Measurements from ENCODE around the gene CEACAM1. TPM values are rescaled to one million over a fixed set of nuclear protein-coding genes. Genes with fewer than 3 reads are reported as not detected.
"Not testable (repeated sequence)": the region's sequence is repeated elsewhere in the genome, so short reads cannot be mapped to it uniquely, and the experiment has no call there.

Gene CEACAM1
- polyA plus RNA-seq, 1 donor (not counting 4 experiments of a cell fraction or from before 2014, with no cell fraction given): 2.2 TPM

GRCh38 chr19:42508892-42509444, 19.3 kb downstream of the CEACAM1 start:
- TF ChIP-seq EZH2 (IDR thresholded peaks at IDR 0.05; ENCODE audit: low read length) (no peak), CTCF (optimal IDR thresholded peaks at IDR 0.05 in 1 of 3, IDR thresholded peaks at IDR 0.05 in 1 of 3, conservative IDR thresholded peaks at IDR 0.05 in 1 of 3; ENCODE audit: extremely low read depth in 1 of 3, insufficient read depth in 2 of 3, low read length in 3 of 3) (no peak)
- Histone ChIP-seq H3K27ac (ENCODE audit: control insufficient read depth, insufficient read depth, low read length) (no peak overlapping the region), H2AFZ (ENCODE audit: control insufficient read depth, low read length) (no peak overlapping the region), H3K4me2 (ENCODE audit: control insufficient read depth, extremely low read depth, insufficient read depth, low read depth, low read length) (no peak overlapping the region), H3K4me1 (ENCODE audit: control insufficient read depth, extremely low read depth, insufficient read depth, low read length) (no peaks in the 10 kb centered on the region), H3K36me3 (ENCODE audit: control insufficient read depth in 2 of 2, extremely low read depth in 1 of 2, insufficient read depth in 2 of 2, low read length in 2 of 2) (no peaks in the 10 kb centered on the region), H3K9me1 (ENCODE audit: control insufficient read depth, extremely low read depth, insufficient read depth, low read length) (no peaks in the 10 kb centered on the region), H3K79me2 (ENCODE audit: control insufficient read depth, insufficient read depth, low read length) (no peaks in the 10 kb centered on the region), H3K9ac (ENCODE audit: control insufficient read depth, extremely low read depth, insufficient read depth, low read length) (no peak overlapping the region), H3K4me3 (ENCODE audit: control insufficient read depth in 2 of 3, extremely low read depth in 1 of 3, insufficient read depth in 2 of 3, low read depth in 1 of 3, low read length in 3 of 3) (no peak overlapping the region), H3K27me3 (ENCODE audit: control insufficient read depth, extremely low read depth, insufficient read depth, low read length) (no peaks in the 10 kb centered on the region), H3K9me3 (ENCODE audit: control insufficient read depth, low read depth, low read length) (no peaks in the 10 kb centered on the region), H4K20me1 (ENCODE audit: control insufficient read depth, extremely low read depth, insufficient read depth, low read length) (no peaks in the 10 kb centered on the region)
- dilution Hi-C loops (cut with MboI; ENCODE audit: extremely low pct_ligation_motif_present, low sequenced_read_pairs): no loop called here
- FAIRE-seq (no peak), DNase-seq (ENCODE audit: low read depth, low spot score) (no peak)

GRCh38 chr19:42505066-42505465, 23.2 kb downstream of the CEACAM1 start:
- Histone ChIP-seq H3K27me3 (ENCODE audit: control insufficient read depth, extremely low read depth, insufficient read depth, low read length) (no peaks in the 10 kb centered on the region), H3K27ac (ENCODE audit: control insufficient read depth, insufficient read depth, low read length) (no peak overlapping the region), H3K9me1 (ENCODE audit: control insufficient read depth, extremely low read depth, insufficient read depth, low read length) (no peaks in the 10 kb centered on the region), H2AFZ (ENCODE audit: control insufficient read depth, low read length) (no peak overlapping the region), H4K20me1 (ENCODE audit: control insufficient read depth, extremely low read depth, insufficient read depth, low read length) (no peaks in the 10 kb centered on the region), H3K9me3 (ENCODE audit: control insufficient read depth, low read depth, low read length) (no peaks in the 10 kb centered on the region), H3K36me3 (ENCODE audit: control insufficient read depth in 2 of 2, extremely low read depth in 1 of 2, insufficient read depth in 2 of 2, low read length in 2 of 2) (no peaks in the 10 kb centered on the region), H3K4me3 (ENCODE audit: control insufficient read depth in 2 of 3, extremely low read depth in 1 of 3, insufficient read depth in 2 of 3, low read depth in 1 of 3, low read length in 3 of 3) (no peak overlapping the region), H3K9ac (ENCODE audit: control insufficient read depth, extremely low read depth, insufficient read depth, low read length) (no peak overlapping the region), H3K79me2 (ENCODE audit: control insufficient read depth, insufficient read depth, low read length) (no peaks in the 10 kb centered on the region), H3K4me1 (ENCODE audit: control insufficient read depth, extremely low read depth, insufficient read depth, low read length) (no peaks in the 10 kb centered on the region), H3K4me2 (ENCODE audit: control insufficient read depth, extremely low read depth, insufficient read depth, low read depth, low read length) (no peak overlapping the region)
- DNase-seq (ENCODE audit: low read depth, low spot score) (no peak), FAIRE-seq (no peak)
- TF ChIP-seq EZH2 (IDR thresholded peaks at IDR 0.05; ENCODE audit: low read length): no peak
- dilution Hi-C loops (cut with MboI; ENCODE audit: extremely low pct_ligation_motif_present, low sequenced_read_pairs): no loop called here

- Histone ChIP-seq H3K4me2 (ENCODE audit: control insufficient read depth, extremely low read depth, insufficient read depth, low read depth, low read length) (no peak overlapping the region), H3K27ac (ENCODE audit: control insufficient read depth, insufficient read depth, low read length) (no peak overlapping the region), H4K20me1 (ENCODE audit: control insufficient read depth, extremely low read depth, insufficient read depth, low read length) (no peaks in the 10 kb centered on the region), H3K36me3 (ENCODE audit: control insufficient read depth in 2 of 2, extremely low read depth in 1 of 2, insufficient read depth in 2 of 2, low read length in 2 of 2) (no peaks in the 10 kb centered on the region), H3K9ac (ENCODE audit: control insufficient read depth, extremely low read depth, insufficient read depth, low read length) (no peak overlapping the region), H3K79me2 (ENCODE audit: control insufficient read depth, insufficient read depth, low read length) (no peaks in the 10 kb centered on the region), H3K4me1 (ENCODE audit: control insufficient read depth, extremely low read depth, insufficient read depth, low read length) (no peaks in the 10 kb centered on the region), H3K4me3 (ENCODE audit: control insufficient read depth in 2 of 3, extremely low read depth in 1 of 3, insufficient read depth in 2 of 3, low read depth in 1 of 3, low read length in 3 of 3) (no peak overlapping the region), H3K9me1 (ENCODE audit: control insufficient read depth, extremely low read depth, insufficient read depth, low read length) (no peaks in the 10 kb centered on the region), H2AFZ (ENCODE audit: control insufficient read depth, low read length) (no peak overlapping the region), H3K9me3 (ENCODE audit: control insufficient read depth, low read depth, low read length) (no peaks in the 10 kb centered on the region), H3K27me3 (ENCODE audit: control insufficient read depth, extremely low read depth, insufficient read depth, low read length) (no peaks in the 10 kb centered on the region)
- DNase-seq (ENCODE audit: low read depth, low spot score) (no peak), FAIRE-seq (no peak)
- dilution Hi-C loops (cut with MboI; ENCODE audit: extremely low pct_ligation_motif_present, low sequenced_read_pairs): no loop called here
- TF ChIP-seq CTCF (optimal IDR thresholded peaks at IDR 0.05 in 1 of 3, IDR thresholded peaks at IDR 0.05 in 1 of 3, conservative IDR thresholded peaks at IDR 0.05 in 1 of 3; ENCODE audit: extremely low read depth in 1 of 3, insufficient read depth in 2 of 3, low read length in 3 of 3): no peak
These were observed 26.5 kb downstream of the CEACAM1 start for GRCh38 chr19:42501733-42502132.

- DNase-seq (ENCODE audit: low read depth, low spot score); H3K27me3 ChIP-seq (ENCODE audit: control insufficient read depth, extremely low read depth, insufficient read depth, low read length); H3K4me2 ChIP-seq (ENCODE audit: control insufficient read depth, extremely low read depth, insufficient read depth, low read depth, low read length); H3K27ac ChIP-seq (ENCODE audit: control insufficient read depth, insufficient read depth, low read length); H3K4me3 ChIP-seq (ENCODE audit: control insufficient read depth in 2 of 3, extremely low read depth in 1 of 3, insufficient read depth in 2 of 3, low read depth in 1 of 3, low read length in 3 of 3); H3K9me1 ChIP-seq (ENCODE audit: control insufficient read depth, extremely low read depth, insufficient read depth, low read length); FAIRE-seq; H2AFZ ChIP-seq (ENCODE audit: control insufficient read depth, low read length); dilution Hi-C loops (cut with MboI; ENCODE audit: extremely low pct_ligation_motif_present, low sequenced_read_pairs); H3K79me2 ChIP-seq (ENCODE audit: control insufficient read depth, insufficient read depth, low read length); H3K9me3 ChIP-seq (ENCODE audit: control insufficient read depth, low read depth, low read length); H3K36me3 ChIP-seq (ENCODE audit: control insufficient read depth in 2 of 2, extremely low read depth in 1 of 2, insufficient read depth in 2 of 2, low read length in 2 of 2); H3K9ac ChIP-seq (ENCODE audit: control insufficient read depth, extremely low read depth, insufficient read depth, low read length); H4K20me1 ChIP-seq (ENCODE audit: control insufficient read depth, extremely low read depth, insufficient read depth, low read length); H3K4me1 ChIP-seq (ENCODE audit: control insufficient read depth, extremely low read depth, insufficient read depth, low read length): not testable (repeated sequence)
These were observed 27.0 kb downstream of the CEACAM1 start for GRCh38 chr19:42501243-42501642.
